GM13976 (cell line): ENCODE data around the gene INO80C.

ENCODE experiments used
- DNase-seq: peaks from one replicate; pipeline ENCODE4 v3.0.0; 2012; ENCODE audit warnings: low spot score
- in situ Hi-C: fragments of 300-500 bp; cut with MboI; formaldehyde crosslinking; loops from one replicate; pipeline ENCODE4 v1.12.0; 2022; ENCODE audit warnings: low sequenced_read_pairs, mixed read lengths, inconsistent platforms; ENCODE audit not compliant: unreplicated experiment
- TF ChIP-seq, protein P1 (sequence below): IDR thresholded peaks from 2 replicates; pipeline ENCODE4 v1.5.1; 2012; ENCODE audit warnings: borderline replicate concordance, mild to moderate bottlenecking; ENCODE audit not compliant: insufficient read depth; ENCODE audit errors: extremely low read depth, missing control alignments, control extremely low read depth

The INO80C gene

DNA sequence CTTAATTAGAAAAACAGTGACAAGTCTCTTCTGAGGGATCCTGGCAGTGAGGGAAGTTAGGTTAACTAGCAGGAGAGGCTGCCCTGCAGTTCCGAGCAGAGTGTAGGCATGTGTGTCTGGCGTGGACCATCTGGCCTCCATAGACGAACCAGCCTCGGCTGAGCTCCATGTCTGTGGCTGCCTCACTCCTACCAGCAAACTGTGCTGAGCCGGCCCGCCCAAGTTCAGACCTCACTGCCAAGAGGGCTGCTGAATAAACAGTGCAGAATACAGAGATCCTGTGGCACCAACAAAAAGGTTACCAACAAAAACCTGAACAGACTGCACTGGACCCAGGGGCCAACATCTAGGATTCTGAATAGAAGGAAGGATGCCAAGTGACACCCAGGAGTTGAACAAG, 27.3 kb downstream of the INO80C start:
- TF ChIP-seq, protein P1, sequence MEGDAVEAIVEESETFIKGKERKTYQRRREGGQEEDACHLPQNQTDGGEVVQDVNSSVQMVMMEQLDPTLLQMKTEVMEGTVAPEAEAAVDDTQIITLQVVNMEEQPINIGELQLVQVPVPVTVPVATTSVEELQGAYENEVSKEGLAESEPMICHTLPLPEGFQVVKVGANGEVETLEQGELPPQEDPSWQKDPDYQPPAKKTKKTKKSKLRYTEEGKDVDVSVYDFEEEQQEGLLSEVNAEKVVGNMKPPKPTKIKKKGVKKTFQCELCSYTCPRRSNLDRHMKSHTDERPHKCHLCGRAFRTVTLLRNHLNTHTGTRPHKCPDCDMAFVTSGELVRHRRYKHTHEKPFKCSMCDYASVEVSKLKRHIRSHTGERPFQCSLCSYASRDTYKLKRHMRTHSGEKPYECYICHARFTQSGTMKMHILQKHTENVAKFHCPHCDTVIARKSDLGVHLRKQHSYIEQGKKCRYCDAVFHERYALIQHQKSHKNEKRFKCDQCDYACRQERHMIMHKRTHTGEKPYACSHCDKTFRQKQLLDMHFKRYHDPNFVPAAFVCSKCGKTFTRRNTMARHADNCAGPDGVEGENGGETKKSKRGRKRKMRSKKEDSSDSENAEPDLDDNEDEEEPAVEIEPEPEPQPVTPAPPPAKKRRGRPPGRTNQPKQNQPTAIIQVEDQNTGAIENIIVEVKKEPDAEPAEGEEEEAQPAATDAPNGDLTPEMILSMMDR, result no peak
- in situ Hi-C loops, result no loop called here
- DNase-seq, result no peak

DNA sequence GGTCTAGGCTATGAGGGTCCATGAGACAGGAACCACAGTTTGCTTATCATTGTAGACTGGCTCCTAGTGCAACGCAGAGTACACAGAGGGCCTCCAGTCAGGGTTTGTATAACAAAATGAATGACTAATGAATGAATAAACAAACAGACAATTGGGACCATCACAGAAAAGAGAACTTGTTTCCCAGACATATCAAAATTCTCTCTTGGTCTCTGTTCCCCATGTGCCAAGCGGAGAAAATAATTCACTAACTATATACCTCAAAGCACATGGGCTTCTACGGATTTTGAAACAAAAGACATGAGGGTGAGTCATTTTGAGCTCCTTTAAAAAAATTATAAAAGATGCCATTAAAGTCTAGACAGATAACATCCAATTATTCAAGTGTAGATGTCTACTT, 28.0 kb downstream of the INO80C start:
- TF ChIP-seq, protein P1, result no peak
- in situ Hi-C loops, result no loop called here
- no peak for DNase-seq

DNA sequence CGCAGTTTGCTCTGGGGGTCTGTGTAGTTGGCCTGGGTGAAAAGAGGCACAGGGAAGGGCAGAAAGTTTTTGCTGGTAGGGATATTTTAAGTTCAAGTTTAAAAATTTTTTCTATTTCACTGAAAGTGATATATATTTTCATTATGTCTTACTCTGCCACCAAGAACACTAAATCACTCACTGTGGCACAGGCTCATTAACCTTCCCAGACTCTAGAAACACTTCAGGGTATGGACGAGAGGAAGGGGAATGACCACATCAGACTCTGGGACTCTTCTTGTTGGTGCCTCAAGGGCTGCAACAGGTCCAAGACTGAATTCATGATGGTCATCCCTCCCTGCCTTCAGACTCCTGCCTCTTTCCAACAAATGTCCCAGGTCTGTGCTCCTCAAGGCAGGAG, 29.0 kb downstream of the INO80C start:
- DNase-seq, result no peak
- TF ChIP-seq, protein P1, result no peak
- in situ Hi-C loops, result no loop called here

DNA sequence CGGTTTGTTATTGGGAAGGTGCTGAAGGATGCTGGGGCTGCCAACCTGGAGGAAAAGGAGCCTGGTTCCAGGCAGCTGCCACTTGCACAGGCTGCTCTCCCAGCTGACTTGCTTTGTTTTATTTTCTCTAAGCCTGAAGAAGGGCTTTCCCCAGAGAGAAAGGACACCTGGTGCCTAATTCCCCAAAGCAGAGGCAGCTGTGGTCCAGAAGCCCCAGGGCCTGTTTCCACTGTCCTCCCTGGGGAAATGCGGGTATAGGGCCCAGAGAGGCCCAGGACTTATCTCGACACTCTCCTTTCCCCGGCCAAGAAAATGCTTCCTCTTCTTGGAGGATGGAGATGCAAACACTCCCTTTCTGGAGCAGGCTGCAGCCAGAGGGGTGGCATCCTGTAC, 30.1 kb downstream of the INO80C start:
- DNase-seq, result peak; percentile 55
- TF ChIP-seq, protein P1, result no peak
- in situ Hi-C loops, result no loop called here

DNA sequence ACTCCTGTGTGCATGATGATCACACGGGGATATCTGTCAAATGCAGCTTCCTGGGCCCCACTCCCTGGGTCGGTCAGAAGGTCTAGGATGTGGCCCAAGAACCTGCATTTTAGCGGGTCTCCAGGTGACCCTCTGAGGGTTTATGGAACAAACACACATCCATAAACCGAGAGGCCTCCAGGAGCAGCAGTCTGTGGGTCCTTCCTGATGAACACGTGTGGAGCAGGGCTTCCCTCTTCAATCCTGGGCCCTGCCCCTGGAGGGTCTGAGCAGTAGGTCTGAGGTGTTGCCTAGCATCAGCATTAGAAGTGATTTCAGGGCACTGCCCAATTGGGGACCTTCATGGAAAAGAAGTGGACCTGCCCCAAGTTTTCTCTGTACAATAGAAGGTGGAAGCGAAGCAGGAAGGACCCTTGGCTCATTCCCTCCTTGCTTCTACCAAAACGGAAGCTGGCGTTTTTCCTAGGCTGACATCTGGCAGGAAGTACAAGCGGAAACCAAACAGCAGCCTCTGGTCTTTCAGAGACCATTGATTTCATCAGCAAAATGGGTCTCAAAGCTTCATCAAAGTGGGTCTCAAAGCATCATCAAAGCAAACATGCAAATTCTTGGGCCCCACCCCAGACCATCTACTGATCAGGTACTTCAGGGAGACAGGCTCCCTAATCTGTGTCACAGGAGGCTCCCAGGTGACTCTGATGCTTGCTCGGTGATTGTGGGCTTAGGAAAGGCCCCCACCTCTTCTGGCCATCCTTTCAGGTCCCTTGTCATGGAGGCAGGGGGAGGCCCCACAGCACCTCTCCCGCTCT, 30.7 kb downstream of the INO80C start:
- TF ChIP-seq, protein P1, result no peak
- no peak for DNase-seq
- in situ Hi-C loops, result no loop called here

DNA sequence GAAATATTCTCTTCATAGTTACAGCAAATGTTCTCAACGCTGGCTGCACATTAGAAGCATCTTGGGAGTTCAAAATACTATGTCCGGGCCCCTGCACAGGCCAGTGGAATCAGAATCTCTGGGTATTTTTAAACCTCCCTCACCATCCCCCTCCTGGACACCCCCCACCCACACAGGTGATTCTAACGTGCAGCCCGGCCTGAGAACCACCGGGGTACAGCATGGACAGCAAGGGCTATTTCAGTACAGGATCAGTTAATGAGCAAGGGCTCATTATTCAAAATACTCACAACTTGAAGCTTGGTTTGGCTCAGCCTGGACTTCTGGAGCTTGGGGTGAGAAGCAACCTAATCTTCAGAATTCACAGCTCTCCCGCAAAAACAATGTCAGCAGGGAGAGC, 31.4 kb downstream of the INO80C start:
- in situ Hi-C loops, result no loop called here
- TF ChIP-seq, protein P1, result no peak
- peak; percentile 60 for DNase-seq
